ENCODE results near the gene CRYGC. TPM values are rescaled to one million over a fixed set of nuclear protein-coding genes. Genes with fewer than 3 reads are reported as not detected.

The CRYGC gene
- total RNA-seq, 1 donor from 2014 or later: not detected

DNA sequence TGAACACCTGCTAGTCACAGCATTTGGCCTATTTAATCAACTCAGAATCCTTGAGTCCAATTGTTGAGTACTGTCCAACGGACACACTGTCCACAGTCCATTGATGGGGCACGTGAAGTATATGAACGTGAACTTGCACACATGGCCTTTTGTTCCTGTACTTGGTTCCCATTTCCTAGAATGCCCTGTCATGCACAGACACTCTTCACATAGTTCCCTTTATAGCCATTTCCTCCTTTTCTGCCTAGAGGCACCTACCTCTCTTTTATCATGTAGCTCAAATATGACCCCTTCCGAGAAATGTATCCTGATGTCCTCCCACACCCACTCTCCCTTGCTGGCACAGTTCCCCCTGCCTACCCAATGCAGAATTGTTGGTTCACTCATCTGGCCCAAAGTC is 42.5 kb upstream of the CRYGC start:
- intact Hi-C loops (cut with DNase I): no loop called here
- Histone ChIP-seq H3K4me1 (peaks cover 9% of the 10 kb centered on the region), H3K4me3 (no peak overlapping the region), H3K36me3 (no peaks in the 10 kb centered on the region), H3K27ac (no peak overlapping the region), H3K9me3 (no peaks in the 10 kb centered on the region), H3K27me3 (ENCODE audit: low read depth) (no peaks in the 10 kb centered on the region)
- TF ChIP-seq, protein P1, sequence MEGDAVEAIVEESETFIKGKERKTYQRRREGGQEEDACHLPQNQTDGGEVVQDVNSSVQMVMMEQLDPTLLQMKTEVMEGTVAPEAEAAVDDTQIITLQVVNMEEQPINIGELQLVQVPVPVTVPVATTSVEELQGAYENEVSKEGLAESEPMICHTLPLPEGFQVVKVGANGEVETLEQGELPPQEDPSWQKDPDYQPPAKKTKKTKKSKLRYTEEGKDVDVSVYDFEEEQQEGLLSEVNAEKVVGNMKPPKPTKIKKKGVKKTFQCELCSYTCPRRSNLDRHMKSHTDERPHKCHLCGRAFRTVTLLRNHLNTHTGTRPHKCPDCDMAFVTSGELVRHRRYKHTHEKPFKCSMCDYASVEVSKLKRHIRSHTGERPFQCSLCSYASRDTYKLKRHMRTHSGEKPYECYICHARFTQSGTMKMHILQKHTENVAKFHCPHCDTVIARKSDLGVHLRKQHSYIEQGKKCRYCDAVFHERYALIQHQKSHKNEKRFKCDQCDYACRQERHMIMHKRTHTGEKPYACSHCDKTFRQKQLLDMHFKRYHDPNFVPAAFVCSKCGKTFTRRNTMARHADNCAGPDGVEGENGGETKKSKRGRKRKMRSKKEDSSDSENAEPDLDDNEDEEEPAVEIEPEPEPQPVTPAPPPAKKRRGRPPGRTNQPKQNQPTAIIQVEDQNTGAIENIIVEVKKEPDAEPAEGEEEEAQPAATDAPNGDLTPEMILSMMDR (IDR thresholded peaks at IDR 0.05): no peak
- peak; percentile 63 to 88 for ATAC-seq
- no peak for DNase-seq

DNA sequence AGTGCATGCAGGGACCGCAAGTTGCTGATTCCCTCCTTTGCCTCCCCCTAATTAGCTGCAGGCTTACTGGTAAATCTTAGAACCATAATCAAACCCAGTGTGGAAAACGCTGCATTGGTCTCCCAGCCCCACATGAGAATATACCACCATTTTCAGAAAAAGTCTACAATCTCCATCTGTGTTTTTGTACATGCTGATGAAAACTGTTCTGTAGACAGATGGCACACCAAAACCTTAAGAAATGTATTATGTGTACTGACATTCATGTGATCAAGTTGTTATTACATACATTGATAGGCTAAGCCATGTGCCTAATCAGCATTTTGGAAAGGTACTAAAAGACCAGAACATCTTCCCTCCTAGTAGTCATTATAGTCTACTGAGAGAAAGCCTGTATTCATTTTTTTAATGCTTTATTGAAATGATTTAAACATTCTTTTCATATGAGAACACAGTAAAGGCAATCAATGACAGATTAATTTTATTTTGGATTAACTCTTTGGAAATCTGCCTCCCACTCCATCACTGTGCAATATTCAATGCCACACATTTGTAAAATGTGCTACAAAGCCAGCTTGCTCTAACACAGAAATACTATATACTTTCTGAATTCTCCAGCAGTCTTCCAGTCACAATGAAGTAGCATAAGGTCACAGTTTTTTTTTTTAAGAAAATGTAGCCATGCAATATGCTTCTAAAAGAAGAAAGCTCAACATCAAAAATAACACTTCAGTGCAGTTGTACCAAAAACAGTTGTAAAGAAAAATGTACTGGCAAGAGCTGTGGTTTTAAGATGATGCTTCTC is 35.5 kb upstream of the CRYGC start:
- TF ChIP-seq, protein P1 (IDR thresholded peaks at IDR 0.05): no peak
- DNase-seq: no peak
- H3K27ac ChIP-seq: no peak overlapping the region
- ATAC-seq: no peak
- H3K36me3 ChIP-seq: no peaks in the 10 kb centered on the region
- intact Hi-C loops (cut with DNase I): no loop called here
- no peaks in the 10 kb centered on the region for H3K4me1 ChIP-seq
- H3K9me3 ChIP-seq: no peaks in the 10 kb centered on the region
- H3K27me3 ChIP-seq (ENCODE audit: low read depth): no peaks in the 10 kb centered on the region
- no peak overlapping the region for H3K4me3 ChIP-seq

DNA sequence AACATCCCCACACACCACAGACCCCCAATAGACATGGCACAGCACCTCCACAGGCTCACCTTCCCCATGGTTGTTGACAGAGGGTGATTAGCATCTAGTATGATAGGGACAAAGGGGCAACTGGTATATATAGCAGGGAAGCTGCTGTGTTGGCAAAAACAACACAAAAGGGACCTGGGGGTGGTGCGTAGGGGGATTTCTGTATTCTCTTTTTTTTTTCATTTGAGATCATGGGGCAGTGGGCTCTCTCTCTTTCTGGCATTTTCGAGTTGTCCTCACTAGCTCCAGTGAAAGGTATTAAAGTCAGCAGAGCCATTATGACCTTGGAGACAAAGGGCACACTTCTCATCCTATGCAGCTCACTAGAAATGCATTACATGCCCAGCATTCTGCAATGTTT is 33.9 kb upstream of the CRYGC start, which contains the start of gene CRYGA:
Gene CRYGA (minus strand): TSS at position 101 of the 400 bp plus-strand sequence. CDS start 33 bp downstream, at position 68.
- Histone ChIP-seq H3K4me1 (no peaks in the 10 kb centered on the region), H3K4me3 (no peak within 1 kb of the TSS), H3K27ac (no peak within 1 kb of the TSS), H3K36me3 (no peaks in the 10 kb centered on the region), H3K9me3 (no peaks in the 10 kb centered on the region), H3K27me3 (ENCODE audit: low read depth) (no peaks in the 10 kb centered on the region)
- no peak for DNase-seq
- TF ChIP-seq, protein P1 (IDR thresholded peaks at IDR 0.05): no peak
- intact Hi-C loops (cut with DNase I): no loop called here
- no peak for ATAC-seq

DNA sequence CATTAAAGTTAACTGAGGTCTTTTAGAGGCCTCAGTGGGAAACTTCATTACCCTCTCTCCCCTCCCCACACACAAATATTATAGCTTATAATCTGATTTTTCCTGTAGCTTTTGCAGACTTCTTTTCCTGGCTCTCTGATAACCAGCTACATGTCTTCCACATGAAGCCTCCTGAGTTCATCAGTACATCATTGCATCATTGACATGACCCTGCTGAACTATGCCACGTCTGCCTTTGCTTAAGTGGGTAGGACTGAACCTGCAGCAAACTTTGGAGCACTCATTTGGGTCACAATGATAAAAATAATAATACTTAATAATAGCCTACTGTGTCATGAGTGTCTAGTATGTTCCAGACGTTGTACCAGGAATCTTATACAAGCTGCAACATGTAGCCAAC is 26.8 kb upstream of the CRYGC start:
- Histone ChIP-seq H3K9me3 (peaks cover 3% of the 10 kb centered on the region), H3K4me3 (no peak overlapping the region), H3K27me3 (ENCODE audit: low read depth) (no peaks in the 10 kb centered on the region), H3K27ac (no peak overlapping the region), H3K36me3 (no peaks in the 10 kb centered on the region), H3K4me1 (no peaks in the 10 kb centered on the region)
- TF ChIP-seq, protein P1 (IDR thresholded peaks at IDR 0.05): no peak
- intact Hi-C loops (cut with DNase I): no loop called here
- DNase-seq (no peak), ATAC-seq (no peak)

DNA sequence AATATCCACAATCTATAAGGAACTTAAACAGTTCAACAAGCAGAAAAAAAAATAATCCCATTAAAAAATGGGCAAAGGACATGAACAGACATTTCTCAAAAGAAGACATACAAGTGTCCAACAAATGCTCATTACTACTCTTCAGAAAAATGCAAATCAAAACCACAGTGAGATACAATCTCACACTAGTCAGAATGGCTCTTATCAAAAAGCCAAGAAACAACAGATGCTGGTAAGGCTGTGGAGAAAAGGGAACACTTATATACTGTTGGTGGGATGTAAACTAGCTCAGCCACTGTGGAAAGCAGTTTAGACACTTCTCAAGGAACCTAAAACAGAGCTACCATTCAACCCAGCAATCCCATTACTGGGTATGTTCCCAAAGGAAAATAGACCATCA is 23.5 kb upstream of the CRYGC start:
- ATAC-seq: no peak
- no peak overlapping the region for H3K4me3 ChIP-seq

More for the DNA sequence above, 23.5 kb upstream of the CRYGC start:
- no peaks in the 10 kb centered on the region for H3K27me3 ChIP-seq (ENCODE audit: low read depth)
- TF ChIP-seq, protein P1 (IDR thresholded peaks at IDR 0.05): no peak
- H3K9me3 ChIP-seq: peaks cover 3% of the 10 kb centered on the region
- no peaks in the 10 kb centered on the region for H3K36me3 ChIP-seq
- intact Hi-C loops (cut with DNase I): no loop called here
- H3K4me1 ChIP-seq: no peaks in the 10 kb centered on the region
- H3K27ac ChIP-seq: no peak overlapping the region
- no peak for DNase-seq

Data from lower lobe of right lung (tissue), 2 donors.